Measurements from ENCODE around the gene PSMG4.

DNA sequence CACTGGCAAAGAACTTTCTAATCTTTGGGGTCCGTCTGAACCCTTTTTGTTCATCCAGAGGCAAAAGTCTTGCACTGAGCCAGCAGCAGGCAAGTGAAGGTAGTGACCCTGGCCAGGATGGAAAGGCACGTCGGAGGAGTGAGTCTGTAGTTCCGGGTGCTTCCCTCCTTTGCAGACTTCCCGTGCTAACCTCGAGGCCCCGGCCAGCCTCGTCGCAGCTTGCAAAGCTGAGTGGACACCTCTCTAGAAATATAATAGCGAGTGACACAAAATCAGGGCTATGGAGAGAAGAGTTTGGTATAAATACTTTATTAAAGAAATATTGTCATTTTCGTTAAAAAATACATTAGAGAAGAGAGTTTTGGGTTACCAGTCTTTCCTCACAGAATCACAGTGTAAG, 9.9 kb downstream of the PSMG4 start:
- TF ChIP-seq GATA3 (IDR thresholded peaks at IDR 0.05; ENCODE audit: low read depth, low read length) (no peak), GATA2 (IDR thresholded peaks at IDR 0.05; ENCODE audit: low read depth, low read length) (no peak)

All from SH-SY5Y (cell line).